ENCODE data around the gene CCSER1. TPM values are rescaled to one million over a fixed set of nuclear protein-coding genes. Genes with fewer than 3 reads are reported as not detected.

CCSER1 gene
- total RNA-seq, 1 donor: under 0.01 TPM

DNA sequence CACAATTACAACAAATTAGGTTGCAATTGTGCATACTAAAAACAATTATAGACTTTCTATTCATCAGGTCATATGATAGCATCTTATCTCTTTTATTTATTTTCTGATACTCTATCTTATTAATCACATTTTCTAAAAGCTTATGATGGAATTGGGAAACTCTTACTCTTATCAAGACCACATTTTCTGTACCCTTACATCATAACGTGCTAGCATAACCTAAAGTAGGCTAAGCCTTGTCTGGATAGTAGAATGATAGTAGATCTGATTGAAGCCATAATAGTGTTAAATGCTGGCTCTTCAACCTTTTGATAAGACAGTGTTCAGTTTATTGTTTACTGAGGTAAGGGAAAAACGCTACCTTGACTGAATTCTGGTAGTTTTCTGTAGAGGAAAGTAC is 294.0 kb downstream of the CCSER1 start:
- H3K4me3 ChIP-seq (ENCODE audit: low read depth, low read length): no peak overlapping the region
- no peak for DNase-seq (ENCODE audit: low read depth)
- TF ChIP-seq, protein P1, sequence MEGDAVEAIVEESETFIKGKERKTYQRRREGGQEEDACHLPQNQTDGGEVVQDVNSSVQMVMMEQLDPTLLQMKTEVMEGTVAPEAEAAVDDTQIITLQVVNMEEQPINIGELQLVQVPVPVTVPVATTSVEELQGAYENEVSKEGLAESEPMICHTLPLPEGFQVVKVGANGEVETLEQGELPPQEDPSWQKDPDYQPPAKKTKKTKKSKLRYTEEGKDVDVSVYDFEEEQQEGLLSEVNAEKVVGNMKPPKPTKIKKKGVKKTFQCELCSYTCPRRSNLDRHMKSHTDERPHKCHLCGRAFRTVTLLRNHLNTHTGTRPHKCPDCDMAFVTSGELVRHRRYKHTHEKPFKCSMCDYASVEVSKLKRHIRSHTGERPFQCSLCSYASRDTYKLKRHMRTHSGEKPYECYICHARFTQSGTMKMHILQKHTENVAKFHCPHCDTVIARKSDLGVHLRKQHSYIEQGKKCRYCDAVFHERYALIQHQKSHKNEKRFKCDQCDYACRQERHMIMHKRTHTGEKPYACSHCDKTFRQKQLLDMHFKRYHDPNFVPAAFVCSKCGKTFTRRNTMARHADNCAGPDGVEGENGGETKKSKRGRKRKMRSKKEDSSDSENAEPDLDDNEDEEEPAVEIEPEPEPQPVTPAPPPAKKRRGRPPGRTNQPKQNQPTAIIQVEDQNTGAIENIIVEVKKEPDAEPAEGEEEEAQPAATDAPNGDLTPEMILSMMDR (IDR thresholded peaks at IDR 0.05; ENCODE audit: insufficient read depth, low read length): no peak

DNA sequence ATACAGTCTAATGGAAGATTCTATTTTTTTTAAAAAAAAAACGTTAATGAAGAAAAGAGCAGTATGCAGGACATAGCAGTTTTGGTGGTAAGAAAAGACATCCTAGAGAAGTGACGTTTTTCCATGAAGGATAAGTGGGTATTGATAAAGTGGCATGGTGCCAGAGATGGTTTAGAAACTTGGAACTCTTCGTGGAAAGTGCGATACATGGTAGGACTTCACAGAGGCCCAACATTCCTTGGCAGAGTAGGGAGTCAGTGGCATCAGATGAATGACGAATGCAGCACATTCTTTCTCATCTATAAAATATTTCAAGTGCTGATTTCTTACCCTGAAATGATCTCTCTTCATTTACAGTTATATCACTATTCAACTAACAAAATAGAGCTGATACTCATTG is 298.7 kb downstream of the CCSER1 start:
- DNase-seq (ENCODE audit: low read depth): peak; percentile 0
- no peak overlapping the region for H3K4me3 ChIP-seq (ENCODE audit: low read depth, low read length)
- TF ChIP-seq, protein P1 (IDR thresholded peaks at IDR 0.05; ENCODE audit: insufficient read depth, low read length): no peak

DNA sequence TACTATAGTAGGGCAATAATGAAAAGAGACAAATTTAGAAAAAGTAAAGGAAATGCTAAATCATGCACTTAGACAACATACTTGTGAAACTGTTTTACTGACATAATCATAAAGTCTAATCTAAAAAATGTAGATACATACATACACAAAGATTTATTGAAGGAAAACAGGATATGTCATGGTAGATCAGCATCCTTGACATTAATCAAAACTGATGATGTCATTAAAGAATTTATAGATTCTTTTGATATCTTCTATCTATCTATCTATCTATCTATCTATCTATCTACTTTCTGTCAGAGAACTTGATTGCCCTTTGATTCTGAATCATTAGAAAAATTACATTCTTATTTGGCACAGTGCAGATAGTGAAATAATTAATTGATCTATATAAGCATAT is 311.3 kb downstream of the CCSER1 start:
- H3K4me3 ChIP-seq (ENCODE audit: low read depth, low read length): no peak overlapping the region
- TF ChIP-seq, protein P1 (IDR thresholded peaks at IDR 0.05; ENCODE audit: insufficient read depth, low read length): no peak

DNA sequence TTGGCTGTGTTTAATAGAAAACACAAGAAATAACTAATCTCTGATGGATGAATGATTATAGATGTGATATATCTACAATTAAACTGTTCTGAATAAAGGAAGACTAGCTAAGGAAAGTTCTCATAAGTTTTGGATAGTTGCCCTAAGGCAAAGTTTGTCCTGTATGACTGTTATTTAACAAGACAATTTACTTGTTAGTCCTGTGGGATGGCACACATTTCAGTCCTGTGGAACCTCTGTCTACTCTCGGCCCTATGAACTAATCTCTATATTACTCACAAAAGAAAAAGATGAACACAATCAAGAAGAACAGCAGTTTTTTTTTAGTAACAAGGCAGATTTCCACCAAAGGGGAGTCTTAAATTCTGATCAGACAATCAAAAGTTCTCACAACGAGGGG is 314.6 kb downstream of the CCSER1 start:
- no peak for DNase-seq (ENCODE audit: low read depth)
- TF ChIP-seq, protein P1 (IDR thresholded peaks at IDR 0.05; ENCODE audit: insufficient read depth, low read length): no peak
- H3K4me3 ChIP-seq (ENCODE audit: low read depth, low read length): no peak overlapping the region

More for the DNA sequence above, 311.3 kb downstream of the CCSER1 start:
- DNase-seq (ENCODE audit: low read depth): no peak

DNA sequence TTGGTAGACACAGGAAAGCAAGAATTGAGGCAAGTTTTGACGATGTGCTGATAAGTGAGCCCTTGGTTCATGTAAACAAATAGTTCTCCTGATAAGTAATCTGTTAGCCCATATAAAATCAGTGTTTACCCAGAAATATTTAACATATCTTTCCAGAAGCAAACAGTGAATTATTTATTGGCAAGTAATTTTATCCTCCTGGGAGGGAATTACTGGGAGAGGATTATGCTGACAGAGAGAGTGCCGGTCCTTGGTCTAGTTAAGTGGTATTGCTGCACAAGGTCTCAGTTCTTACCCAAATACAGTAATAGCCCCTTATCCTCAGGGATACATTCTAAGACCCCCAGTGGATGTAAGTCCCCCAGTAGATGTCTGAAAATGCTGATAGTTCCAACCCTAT is 315.4 kb downstream of the CCSER1 start:
- H3K4me3 ChIP-seq (ENCODE audit: low read depth, low read length): no peak overlapping the region
- DNase-seq (ENCODE audit: low read depth): no peak
- TF ChIP-seq, protein P1 (IDR thresholded peaks at IDR 0.05; ENCODE audit: insufficient read depth, low read length): no peak

DNA sequence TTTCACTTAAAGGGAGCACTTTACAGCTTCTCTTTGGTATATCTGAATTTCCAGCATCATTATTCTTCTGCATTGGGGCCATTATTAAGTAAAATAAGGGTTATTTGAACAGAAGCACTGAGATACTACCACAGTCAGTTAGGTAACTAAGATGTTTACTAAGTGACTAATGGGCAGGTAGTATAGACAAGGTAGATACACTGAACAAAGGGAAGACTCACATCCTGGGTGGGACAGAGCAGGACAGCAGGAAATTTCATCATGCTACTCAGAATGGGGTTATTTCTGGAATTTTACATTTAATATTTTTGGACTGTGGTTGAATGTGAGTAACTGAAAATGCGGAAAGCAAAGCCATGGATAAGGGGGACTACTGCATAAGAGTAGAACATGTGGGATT is 316.0 kb downstream of the CCSER1 start:
- TF ChIP-seq, protein P1 (IDR thresholded peaks at IDR 0.05; ENCODE audit: insufficient read depth, low read length): no peak
- no peak for DNase-seq (ENCODE audit: low read depth)
- no peak overlapping the region for H3K4me3 ChIP-seq (ENCODE audit: low read depth, low read length)

DNA sequence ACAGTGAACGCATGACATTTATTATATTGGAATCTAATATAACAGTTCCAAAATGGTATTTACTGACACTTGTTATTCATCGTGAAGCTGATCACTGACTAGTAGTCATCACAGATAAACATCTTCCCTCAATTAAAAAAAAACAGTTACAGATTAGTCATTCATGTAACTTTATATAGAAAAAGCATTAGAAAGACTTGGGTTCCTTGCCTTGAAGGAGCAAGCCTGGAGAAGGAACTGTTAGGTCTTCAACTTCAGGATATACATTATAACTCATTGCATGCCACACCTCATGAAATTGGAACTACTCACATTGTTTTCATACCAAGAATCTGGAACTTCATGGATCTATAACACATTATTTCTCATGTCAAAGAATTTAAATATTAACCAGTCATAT is 317.7 kb downstream of the CCSER1 start:
- DNase-seq (ENCODE audit: low read depth): no peak
- no peak overlapping the region for H3K4me3 ChIP-seq (ENCODE audit: low read depth, low read length)
- TF ChIP-seq, protein P1 (IDR thresholded peaks at IDR 0.05; ENCODE audit: insufficient read depth, low read length): no peak

All from fibroblast of the aortic adventitia (primary cell).